ENCODE measurements around the gene SPIRE1.

SPIRE1 gene

DNA sequence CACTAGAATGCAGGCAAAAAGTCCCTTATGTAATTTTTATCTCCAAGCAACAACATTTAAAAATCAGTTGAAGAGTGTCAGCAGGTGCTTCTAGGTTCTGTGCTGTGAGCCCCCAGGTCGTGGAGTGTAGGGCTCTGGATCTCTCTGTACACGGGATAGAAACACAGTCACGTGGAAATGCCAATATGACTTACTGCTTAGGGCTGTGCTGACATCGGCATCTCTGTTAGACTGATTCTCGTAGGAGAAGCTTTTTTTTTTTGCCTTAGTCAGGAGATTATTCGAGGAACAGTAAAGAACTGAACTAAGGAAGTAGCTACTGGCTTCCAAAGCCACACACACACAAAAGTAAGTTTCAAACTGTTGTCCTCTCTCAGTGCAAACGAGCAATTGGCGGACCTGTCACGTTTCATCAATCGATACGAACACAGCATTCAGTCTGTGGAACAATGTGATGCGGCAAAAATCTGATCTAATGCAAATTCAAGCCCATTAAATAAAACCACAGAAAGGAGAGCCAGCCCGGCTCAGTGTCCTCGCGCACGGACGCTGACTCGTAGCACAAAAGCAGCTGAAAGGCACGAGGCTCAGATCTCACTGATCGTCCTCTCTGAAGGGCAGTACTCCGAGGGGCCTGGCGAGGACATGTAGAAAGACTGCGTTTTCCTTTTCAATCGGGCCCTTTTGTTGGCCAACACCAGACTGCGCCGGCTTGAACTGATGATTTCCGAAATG is 208.7 kb downstream of the SPIRE1 start:
- DNase-seq (ENCODE audit: low read depth, low spot score), result peak; percentile 18

DNA sequence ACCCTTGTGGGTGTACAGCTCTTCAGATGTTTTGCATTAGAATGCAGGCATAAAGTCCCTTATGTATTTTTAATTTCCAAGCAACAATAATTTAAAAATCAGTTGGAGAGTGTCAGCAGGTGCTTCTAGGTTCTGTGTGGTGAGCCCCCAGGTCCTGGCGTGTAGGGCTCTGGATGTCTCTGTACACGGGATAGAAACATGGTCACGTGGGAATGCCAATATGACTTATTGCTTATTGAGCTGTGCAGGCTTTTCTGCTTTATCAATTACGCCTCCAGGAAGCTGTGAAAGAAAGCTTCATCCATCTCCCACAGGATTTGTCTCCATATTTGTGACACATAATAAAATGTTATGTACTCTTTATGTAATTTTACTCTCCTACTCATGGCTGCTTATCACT is 212.4 kb downstream of the SPIRE1 start:
- no peak for DNase-seq (ENCODE audit: low read depth, low spot score)

DNA sequence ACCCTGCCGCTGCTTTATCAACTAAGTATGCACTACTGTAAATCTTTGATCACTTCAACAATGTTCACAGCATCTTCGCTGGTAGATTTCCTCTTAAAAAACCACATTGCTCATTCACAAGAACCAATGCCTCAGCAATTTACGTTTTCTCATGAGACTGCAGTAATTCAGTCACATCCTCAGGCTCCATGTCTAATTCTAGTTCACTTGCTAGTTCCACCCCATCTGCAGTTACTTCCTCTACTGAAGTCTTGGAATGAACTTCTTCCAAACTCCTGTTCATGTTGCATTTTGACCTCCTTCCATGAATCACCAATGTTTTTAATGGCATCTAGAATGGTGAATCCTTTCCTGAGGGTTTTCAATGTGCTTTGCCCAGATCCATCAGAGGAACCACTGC is 214.4 kb downstream of the SPIRE1 start:
- no peak for DNase-seq (ENCODE audit: low read depth, low spot score)

DNA sequence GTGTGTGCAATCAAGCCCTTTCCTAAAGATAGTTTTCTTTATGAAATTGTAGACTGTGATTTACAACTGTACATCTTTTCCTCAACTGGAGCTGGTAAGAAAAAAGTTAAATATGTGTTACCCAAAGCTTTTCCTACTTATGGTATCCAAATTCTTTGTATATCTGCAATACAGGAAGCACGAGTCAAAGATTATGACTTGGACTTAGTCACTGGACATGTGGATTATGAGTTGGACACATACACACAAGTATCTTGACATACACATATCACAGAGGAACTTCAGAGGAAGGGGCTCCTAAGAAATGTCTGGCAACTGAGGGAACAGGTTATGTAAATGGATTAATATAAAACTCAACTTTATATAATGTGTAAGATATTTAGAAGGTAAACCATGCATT is 215.0 kb downstream of the SPIRE1 start:
- DNase-seq (ENCODE audit: low read depth, low spot score), result no peak

DNA sequence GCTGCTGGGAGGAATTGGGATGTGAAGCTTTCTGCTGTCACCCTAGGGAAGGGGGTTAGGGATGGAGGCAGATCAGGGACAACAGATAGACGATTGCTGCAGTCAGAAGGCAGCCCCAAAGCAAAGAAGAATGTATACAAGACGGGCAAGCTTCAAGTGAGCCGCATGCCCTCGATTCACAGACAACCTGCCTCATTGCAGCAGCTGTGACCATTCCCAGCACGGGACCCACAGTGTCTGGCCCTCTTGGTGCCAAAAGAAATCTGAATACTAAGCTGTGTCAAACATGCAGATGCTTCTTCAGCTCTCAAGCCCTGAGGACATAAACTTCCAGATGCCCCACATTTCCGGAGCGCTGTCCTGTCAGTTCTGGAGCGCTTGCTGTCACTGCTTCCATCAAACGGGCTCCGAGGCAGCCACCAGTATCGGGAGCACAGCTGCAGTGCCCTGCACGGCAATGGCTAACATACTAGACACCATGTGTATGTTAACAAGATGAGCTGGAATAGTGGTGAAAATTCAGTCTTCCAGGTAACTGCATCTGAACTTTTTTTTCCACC is 216.4 kb downstream of the SPIRE1 start:
- DNase-seq (ENCODE audit: low read depth, low spot score), result no peak

DNA sequence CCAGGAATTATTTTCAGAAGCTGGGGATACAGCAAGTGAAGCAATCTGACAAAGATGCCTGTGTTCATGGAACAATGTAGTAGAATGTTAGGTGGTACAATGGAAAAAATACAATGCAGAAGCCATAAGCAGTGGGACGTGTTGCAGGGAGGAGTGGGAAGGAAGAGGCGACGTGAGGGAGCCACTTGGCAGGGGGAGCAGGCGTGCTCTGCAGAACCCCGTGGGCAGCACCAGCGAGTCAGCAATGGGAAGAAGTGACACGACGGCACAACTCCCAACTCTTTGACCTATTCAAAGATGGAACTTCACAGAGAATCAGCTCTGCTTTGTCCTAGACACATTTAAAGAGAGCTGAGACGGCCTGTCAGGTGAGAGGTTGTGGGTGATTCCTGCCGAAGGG is 219.7 kb downstream of the SPIRE1 start:
- no peak for DNase-seq (ENCODE audit: low read depth, low spot score)

DNA sequence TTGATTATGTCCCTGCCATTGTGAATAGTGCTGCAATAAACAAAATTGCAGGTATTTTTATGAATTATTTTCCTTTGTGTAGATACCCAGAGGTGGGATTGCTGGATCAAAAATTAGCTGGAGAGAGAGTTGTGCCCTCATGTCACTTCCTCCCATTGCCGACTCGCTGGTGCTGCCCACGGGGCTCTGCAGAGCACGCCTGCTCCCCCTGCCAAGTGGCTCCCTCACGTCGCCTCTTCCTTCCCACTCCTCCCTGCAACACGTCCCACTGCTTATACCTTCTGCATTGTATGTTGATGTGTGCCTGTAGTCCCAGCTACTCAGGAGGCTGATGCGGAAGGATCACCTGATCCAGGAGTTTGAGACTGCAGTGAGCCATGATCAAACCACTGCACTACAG is 222.0 kb downstream of the SPIRE1 start:
- DNase-seq (ENCODE audit: low read depth, low spot score), result no peak

DNA sequence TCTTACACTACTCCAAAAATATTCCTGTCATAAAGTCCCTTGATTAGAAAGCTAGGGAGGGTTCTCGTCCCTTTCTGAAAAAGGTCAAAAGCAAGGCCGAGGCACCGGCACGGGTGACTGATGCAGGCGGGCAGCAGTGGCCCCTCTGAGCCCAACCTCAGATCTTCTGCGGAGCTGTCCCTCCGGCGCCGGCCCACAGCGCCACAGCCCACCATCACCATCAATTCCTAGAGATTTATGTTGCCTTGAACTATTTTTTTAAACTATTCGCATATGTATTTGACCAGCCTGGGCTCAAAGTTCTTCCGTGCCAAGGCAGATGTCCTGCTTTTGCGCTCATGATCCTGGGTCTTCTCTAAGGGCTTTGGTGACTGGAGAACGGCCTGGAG is 223.4 kb downstream of the SPIRE1 start:
- DNase-seq (ENCODE audit: low read depth, low spot score), result no peak

DNA sequence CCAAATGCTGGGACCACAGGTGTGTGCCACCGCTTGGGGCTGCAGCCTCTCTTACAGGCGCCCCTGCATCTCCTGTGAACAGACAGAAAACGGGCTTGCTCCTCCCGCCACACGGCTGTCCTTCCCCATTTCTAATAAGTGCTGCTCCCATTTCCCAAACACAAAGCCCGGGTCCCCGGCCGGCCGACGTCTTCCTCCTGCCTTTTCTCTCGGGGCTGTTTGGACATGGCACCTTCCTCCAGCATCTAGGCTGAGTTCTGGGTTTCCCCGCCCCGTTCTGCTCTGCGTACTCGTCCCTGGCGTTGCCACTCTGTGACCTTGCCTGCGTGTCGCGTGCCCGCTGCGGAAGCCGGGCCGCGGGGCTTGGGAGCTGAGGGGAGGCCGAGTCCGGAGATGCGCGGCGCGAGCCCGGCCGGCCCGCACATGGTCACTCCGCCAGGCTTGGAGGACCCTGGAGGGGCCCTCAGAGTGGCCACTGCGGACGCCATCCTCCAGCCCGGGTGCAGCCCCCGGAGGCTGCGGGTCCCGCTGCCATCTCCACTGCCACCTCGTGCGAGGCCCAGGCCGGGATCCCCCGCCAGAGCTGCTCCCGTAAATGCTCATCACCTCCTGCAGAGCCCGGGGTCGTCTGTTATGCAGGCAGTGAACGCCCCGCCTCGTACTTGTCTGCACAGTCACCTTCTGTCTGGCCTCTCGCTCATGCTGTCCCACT is 223.9 kb downstream of the SPIRE1 start:
- DNase-seq (ENCODE audit: low read depth, low spot score), result no peak

DNA sequence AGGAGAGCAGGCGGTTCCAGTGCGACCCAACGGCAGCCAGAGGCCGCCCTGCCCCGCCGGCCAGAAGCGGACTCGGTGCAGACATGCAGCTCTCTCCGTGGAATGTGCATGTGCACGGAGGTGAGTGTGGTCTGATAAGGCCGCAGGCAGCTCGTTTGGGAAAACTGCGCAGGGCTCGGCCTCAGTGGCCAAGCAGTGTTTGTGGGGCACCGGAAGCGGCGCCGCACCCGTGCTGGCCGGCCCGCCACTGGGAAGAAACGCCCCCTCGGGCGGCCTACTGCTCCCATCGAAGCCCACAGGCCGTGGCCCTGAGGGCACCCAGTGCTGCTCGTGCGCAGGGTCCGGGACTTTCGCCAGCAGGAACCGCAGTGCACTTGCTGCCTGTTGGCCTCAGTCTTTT is 225.0 kb downstream of the SPIRE1 start:
- no peak for DNase-seq (ENCODE audit: low read depth, low spot score)

DNA sequence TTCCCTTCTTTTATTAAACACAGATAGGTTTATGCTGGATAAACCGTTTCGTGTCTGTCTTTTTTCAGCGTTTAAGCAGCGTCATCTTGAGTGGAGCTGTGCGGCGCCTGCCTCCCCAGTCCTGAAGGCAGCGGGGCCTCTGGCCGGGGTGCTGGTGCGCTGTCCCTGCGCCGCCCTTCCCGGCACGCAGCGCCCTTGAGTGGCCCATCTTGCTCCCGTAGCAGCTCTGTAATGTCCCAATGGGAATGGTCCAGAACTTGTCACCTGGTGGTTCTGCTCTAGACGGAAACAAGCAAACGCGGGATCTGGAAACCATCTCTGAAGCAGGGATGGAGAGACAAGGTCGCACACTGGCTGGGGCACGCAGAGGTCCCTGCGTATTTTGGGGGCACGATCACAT is 225.7 kb downstream of the SPIRE1 start:
- no peak for DNase-seq (ENCODE audit: low read depth, low spot score)

DNA sequence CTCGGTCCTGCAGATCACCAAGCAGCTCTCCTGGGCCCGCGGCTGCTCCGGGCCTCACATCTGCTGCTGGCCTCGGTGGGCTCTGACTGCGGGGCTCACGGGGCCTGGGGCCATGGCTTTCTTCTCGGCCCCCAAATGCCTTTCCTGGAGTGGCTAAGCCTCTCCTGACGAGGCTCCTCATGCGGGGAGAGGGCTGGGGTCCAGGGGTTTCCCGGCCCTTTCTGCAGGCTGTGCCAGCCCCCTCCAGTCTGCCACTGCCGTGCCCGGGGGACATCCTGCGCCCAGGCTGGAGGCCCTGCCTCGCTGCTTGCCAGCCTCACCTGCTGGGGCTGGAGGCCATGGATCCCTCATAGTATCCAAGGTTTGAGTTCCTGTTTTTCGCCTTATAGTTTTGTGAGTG is 226.3 kb downstream of the SPIRE1 start:
- DNase-seq (ENCODE audit: low read depth, low spot score), result no peak

DNA sequence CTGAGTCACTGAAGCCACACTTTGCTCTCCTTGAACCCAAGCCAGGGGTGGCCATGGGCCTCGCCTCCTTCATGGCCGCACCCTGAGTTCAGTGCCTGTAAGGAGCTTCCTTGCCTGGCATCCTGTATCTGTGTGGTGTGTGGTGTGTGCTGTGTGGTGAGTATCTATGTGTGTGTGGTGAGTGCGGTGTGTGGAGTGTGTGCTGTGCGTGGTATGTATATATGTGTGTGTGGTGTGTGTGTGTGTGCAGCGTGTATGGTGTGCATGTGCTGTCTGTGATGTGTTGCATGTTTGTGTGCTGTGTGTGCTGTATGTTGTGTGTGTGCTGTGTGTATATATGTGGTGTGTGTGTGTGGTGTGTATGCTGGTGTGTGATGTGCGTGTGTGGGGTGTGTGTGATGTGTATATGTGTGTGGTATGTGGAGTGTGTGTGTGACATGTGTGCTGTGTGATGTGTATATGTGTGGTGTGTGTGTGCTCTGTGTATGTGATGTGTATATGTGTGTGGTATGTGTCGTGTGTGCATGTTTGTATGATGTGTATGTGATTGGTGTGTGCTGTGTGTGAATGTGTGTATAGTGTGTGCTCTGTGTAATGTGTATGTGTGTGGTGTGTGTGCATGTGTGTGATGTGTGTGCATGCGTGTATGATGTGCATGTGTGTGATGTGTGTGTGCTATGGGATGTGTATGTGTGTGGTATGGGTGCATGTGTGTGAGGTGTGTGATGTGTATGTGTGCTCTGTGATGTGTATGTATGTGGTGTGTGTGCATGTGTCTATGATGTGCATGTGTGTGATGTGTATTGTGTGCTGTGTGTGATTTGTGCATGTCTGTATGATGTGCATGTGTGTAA is 227.5 kb downstream of the SPIRE1 start:
- no peak for DNase-seq (ENCODE audit: low read depth, low spot score)

DNA sequence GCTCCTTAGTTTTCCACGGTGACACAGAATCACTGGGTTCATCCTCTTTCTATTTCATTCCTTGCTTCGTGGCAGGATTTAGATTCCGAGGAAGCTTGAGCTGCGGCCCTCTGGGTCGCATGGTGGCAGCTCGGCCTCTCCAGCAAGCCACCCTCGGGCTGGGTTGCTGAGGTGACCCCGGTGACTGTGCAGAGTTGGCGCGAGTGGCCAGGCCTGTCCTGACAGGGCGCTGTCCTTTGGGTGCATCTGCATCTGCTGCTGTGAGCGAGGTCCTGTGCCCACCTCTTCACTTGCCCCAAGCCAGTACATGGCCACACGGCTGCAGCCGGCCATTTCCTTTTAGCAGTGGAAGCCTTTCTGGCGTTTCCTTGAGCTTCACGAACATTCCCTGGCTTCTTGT is 228.4 kb downstream of the SPIRE1 start:
- DNase-seq (ENCODE audit: low read depth, low spot score), result no peak

DNA sequence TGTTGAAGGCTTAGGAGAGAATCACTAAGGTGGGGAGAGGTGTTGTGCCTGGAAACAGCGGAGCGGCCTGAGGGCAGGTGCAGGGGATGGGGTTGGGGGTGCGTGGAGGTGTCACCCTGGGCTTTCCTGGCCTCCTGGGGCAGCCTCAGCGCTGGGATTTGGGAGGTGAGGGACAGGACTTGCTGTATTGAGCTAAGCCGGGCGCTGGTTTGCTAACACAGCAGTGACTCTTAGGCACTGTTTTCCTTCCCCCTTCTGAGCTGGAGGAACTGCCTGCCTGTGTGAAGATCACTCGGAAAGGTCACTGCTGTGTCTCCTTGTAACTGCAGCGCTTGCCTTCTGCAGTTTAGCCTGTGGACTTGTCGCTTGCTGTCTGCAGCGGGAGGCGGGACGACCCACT is 229.0 kb downstream of the SPIRE1 start:
- DNase-seq (ENCODE audit: low read depth, low spot score), result no peak

DNA sequence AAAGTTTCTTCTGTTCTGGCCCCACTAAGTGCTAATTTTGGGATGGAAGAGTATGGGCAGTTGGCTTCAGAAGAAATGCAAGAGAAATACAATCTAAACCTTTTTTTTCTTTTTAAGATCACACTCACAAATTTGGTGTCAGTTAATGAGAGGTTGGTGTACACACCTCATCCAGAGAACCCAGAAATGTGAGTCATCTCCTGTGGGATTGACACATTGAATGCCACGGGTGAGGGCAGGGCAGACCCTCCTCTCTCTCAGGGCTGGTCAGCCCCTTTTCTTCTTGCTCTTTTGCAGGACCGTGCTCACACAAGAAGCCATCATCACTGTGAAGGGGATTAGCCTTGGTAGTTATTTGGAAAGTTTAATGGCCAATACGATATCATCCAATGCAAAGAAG is 231.0 kb downstream of the SPIRE1 start:
- no peak for DNase-seq (ENCODE audit: low read depth, low spot score)

DNA sequence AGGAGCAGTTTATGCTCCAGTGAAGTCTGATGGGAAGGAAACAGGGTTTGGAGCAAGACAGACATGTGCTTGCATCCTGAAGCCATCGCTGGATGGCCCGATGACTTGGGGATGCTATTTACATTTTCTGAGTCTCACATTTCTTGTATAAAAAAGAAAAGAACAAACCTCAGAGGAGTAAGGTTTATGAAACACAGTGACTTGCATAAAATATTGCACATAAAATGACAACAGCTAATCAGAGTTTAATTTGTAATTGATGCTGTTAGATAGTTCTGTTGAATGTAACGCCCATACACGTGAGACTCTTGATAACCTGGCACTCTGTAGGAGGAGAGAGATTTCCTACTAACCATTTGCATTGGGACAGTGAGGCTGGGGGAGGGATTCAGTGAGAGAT is 233.7 kb downstream of the SPIRE1 start:
- DNase-seq (ENCODE audit: low read depth, low spot score), result no peak

DNA sequence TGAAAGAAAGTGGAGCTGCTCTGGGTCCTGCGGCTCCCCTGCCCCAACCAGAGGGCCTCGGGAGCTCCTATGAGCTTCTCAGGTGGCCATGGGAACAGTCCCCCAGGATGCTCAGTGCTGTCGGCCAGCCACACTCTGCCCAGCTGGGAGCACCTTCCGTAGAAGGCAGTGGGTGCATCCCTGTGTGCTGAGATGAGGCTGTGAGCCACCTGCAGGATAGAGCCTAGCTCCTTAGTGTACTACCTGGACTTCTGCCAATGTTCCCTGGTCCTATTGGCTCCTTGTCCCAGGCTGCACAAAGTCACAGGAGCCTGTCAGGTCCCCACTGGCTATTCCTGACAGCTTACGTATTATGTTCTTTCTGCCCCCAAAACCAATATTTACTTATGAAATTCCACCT is 234.1 kb downstream of the SPIRE1 start:
- DNase-seq (ENCODE audit: low read depth, low spot score), result peak; percentile 13

DNA sequence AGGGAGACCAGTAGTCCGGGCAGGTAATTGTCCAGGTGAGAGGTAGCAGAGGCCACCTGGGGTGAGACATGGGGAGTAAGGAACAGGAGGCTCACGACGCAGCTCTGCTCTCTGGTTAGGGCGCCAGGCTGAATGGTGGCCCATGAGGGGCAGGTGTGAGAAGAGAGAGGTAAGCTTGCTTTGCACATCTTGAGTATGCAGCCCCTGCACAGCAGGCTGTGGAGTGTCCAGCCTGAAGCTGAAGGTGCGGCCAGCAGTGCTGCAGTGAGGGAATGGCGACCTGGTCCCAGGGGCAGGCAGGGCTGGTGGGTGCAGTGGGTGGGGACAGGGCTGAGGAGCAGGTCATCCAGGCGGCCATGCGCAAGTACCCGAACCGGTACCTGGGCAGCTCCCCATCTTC is 234.5 kb downstream of the SPIRE1 start:
- no peak for DNase-seq (ENCODE audit: low read depth, low spot score)

DNA sequence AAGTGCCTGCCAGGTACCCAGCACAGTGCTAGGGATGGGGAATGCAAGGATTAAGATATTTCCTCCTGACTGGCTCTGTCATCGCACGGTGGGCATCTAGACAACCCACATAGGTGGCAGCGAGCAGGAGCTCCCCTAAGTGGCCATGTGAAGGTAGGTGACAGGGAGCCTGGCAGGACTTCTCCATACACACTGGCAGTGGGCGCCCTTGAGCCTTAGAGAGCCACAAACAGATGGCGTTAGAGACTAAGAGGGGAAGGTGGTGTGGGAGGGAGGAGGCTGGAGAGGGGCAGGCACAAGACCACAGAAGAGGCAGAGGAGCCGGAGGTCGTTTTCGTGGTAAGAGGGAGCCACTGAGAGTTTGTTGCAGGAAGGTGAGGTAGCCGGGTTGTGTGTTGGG is 235.0 kb downstream of the SPIRE1 start:
- DNase-seq (ENCODE audit: low read depth, low spot score), result no peak

DNA sequence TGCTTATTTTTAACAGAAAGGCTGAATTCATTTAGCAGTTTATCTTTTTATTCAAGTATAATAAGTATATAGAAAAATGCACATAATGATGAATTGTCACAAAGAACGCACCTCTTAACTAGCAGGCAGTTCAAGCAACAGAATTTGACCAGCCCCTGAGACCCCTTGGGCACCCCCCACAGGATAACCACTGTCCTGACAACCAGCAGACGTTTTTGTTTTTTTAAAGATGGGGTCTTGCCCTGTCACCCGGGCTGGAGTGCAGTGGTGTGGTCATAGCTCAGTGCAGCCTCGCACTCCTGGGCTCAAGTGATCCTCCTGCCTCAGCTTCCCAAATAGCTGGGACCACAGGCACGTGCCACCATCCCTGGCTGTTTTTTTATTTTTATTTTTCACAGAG is 236.2 kb downstream of the SPIRE1 start:
- no peak for DNase-seq (ENCODE audit: low read depth, low spot score)

DNA sequence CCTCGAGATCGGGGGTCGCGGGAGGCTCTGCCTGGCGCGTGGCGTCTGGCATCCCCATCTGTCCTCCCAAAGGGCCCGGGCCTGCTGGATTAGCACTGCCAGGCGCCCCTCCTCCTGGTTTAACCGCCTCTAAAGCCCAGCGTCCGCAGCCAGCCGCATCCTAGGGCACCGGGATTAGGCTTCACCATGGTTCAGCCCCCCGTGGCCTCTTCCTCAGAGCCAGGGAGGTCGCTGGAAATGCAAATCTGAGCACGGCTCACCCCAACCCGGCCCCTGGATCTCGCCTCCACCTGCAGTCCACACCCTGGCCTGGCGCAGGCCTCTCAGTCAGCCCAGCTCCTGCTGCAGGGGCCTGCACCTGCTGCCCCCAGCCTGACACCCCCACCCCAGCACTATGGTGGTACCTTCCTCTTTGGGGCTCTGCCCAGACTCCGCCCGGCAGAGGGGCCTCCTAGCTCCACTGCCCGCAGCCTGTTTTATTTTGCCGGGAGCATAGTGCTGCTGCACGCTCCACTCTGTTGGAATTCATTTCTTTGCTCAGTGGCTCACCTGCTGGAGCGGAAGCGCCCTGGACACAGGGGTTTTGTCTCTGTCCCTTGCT is 237.0 kb downstream of the SPIRE1 start:
- DNase-seq (ENCODE audit: low read depth, low spot score), result peak; percentile 63
